K562 (cell line): ENCODE measurements around the gene BCL7B. TPM values are rescaled to one million over a fixed set of nuclear protein-coding genes. Genes with fewer than 3 reads are reported as not detected.

Experiments
- CBFA2T3 ChIP-seq: fragments of 450-650 bp; IDR thresholded peaks from 2 replicates; pipeline ENCODE4 v1.6.1; 2017
- NR2C1 ChIP-seq, 2 experiments: fragments of 450-650 bp; IDR thresholded peaks; 2 replicates each; pipeline ENCODE4 v1.6.1; 2017; ENCODE audit warnings: mild to moderate bottlenecking in 2 of 2, antibody characterized with exemption in 1 of 2, inconsistent platforms in 1 of 2, missing compliant biosample characterization in 1 of 2, missing genetic modification characterization in 1 of 2
- PTRF ChIP-seq: fragments of 450-650 bp; IDR thresholded peaks from 2 replicates; pipeline ENCODE4 v1.6.1; 2016; ENCODE audit warnings: mild to moderate bottlenecking, missing genetic modification characterization, missing compliant biosample characterization
- RCOR1 ChIP-seq, 2 experiments: IDR thresholded peaks; 2 replicates each; pipeline ENCODE4 v1.6.1; 2012; ENCODE audit warnings: low read depth in 2 of 2, low read length in 2 of 2, borderline replicate concordance in 1 of 2, improper control_type of control experiment in 1 of 2
- TAL1 ChIP-seq: fragments of 450-650 bp; IDR thresholded peaks from 2 replicates; pipeline ENCODE4 v1.6.1; 2016; ENCODE audit warnings: mild to moderate bottlenecking
- TEAD4 ChIP-seq, 2 experiments: sonication (generic) in 1 of 2; formaldehyde crosslinking in 1 of 2; IDR thresholded peaks; 2 replicates each; pipeline versions ENCODE4 v1.6.1 to v1.8.0; 2012 to 2022; ENCODE audit warnings: borderline replicate concordance in 1 of 2, inconsistent platforms in 1 of 2, low read length in 1 of 2, mild to moderate bottlenecking in 1 of 2, missing genetic modification reagents in 1 of 2
- YY1 ChIP-seq, 3 experiments: IDR thresholded peaks; 2 replicates each; pipeline ENCODE4 v1.6.1; 2011; ENCODE audit warnings: low read length in 2 of 3, mild to moderate bottlenecking in 2 of 3, moderate library complexity in 2 of 3, borderline replicate concordance in 1 of 3, control low read depth in 1 of 3, low read depth in 1 of 3; ENCODE audit not compliant: insufficient read depth in 3 of 3, insufficient replicate concordance in 2 of 3, control insufficient read depth in 1 of 3, insufficient read length in 1 of 3; ENCODE audit errors: extremely low read depth in 1 of 3
- ZFP36 ChIP-seq: fragments of 150-350 bp; IDR thresholded peaks from 2 replicates; pipeline ENCODE4 v1.6.1; 2018; ENCODE audit warnings: low read length, low read depth; ENCODE audit not compliant: partially characterized antibody
- polyA plus RNA-seq, 8 experiments: library from polyadenylated mRNA; depleted of rRNA in 4 of 8; stranded (reverse) in 5 of 8; unstranded in 3 of 8; fragments of >200 nt; fragmentation: Nextera tagmentation in 2 of 8; fragmentation: Illumina TruSeq in 1 of 8; extraction: Ambion mirVana in 2 of 8; extraction: Trizol in 1 of 8; gene quantifications; 2 replicates each; pipeline versions ENCODE4 v1.2.1 to v1.2.3, GENCODE V29; 2011 to 2014; ENCODE audit warnings: inconsistent platforms in 1 of 8, missing spikeins in 1 of 8
- total RNA-seq, 7 experiments: library from RNA; depleted of rRNA in 6 of 7; stranded (reverse); fragments of >200 nt in 6 of 7; fragmentation: Illumina TruSeq in 2 of 7; extraction: Trizol in 2 of 7; gene quantifications; 2 replicates each; pipeline versions ENCODE4 v1.2.1 to v1.2.3, GENCODE V29; 2011 to 2021; ENCODE audit warnings: low replicate concordance in 1 of 7
- TF ChIP-seq, protein P1 (sequence below): fragments of 250-450 bp; sonication (Bioruptor Pico); IDR thresholded peaks from 2 replicates; pipeline ENCODE4 v1.4.0; 2020
- TF ChIP-seq, protein P2 (sequence below): sonication (generic); IDR thresholded peaks from 2 replicates; pipeline ENCODE4 v1.6.1; 2016

The BCL7B gene
- total and polyA plus RNA-seq, 9 of the 15 experiments (the other 6 are each of a cell fraction or from before 2014, with no cell fraction given), result 10.0 to 73.2 (median 32.9) TPM

DNA sequence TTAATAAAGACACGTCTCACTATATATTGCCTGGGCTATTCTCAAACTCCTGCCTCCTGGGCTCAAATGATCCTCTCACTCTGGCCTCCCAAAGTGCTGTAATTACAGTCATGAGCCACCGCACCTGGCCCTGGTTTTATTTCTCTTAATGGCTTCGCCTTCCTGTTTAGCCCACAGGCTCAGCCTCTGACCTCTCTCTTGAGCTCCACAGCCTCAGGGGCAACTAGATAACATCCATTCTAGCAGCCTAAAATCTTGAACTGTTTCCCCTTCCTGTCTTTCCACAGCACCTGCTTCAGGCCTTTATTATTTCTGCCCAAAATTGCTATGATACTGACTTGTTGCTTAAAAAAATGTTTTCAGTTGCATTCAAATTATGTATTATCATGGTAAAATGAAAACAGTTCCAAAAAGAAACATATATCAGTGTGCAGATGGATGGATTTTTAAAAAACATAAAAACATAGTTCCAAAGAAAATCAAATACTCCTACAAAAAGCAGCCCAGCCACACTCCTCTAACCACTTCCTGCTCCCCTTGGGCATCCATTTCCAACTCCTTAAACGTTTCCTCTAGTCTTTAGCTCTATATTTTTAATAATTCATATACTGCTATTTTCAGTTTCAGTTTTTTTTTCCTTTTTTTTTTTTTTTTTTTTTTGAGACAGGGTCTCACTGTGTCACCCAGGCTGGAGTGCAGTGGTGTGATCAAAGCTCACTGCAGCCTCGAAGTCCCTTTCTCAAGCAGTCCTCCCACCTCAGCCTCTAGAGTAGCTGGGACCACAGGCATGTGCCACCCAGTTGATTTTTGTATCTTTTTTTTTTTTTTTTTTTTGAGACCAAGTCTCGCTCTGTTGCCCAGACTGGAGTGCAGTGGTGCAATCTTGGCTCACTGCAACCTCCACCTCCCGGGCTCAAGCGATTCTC is 30.3 kb downstream of the BCL7B start (continued):
- TF ChIP-seq CBFA2T3, result peak; percentile 62
- TF ChIP-seq TEAD4 (IDR thresholded peaks at IDR 0.05; ENCODE audit: low read length), result peak; percentile 54; the same call in 1 of the 2 replicates
- no peak for TF ChIP-seq TEAD4 (CRISPR knock-in tag; IDR thresholded peaks at IDR 0.05; ENCODE audit: borderline replicate concordance)
- TF ChIP-seq RCOR1 (IDR thresholded peaks at IDR 0.05; ENCODE audit: borderline replicate concordance in 1 of 2, low read depth in 2 of 2, low read length in 2 of 2), result peak in 1 of 2 experiments; percentile 77; a peak in 2 of 4 replicates
- TF ChIP-seq, protein P1, sequence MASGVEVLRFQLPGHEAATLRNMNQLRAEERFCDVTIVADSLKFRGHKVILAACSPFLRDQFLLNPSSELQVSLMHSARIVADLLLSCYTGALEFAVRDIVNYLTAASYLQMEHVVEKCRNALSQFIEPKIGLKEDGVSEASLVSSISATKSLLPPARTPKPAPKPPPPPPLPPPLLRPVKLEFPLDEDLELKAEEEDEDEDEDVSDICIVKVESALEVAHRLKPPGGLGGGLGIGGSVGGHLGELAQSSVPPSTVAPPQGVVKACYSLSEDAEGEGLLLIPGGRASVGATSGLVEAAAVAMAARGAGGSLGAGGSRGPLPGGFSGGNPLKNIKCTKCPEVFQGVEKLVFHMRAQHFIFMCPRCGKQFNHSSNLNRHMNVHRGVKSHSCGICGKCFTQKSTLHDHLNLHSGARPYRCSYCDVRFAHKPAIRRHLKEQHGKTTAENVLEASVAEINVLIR, result no peak
- peak; percentile 45 for TF ChIP-seq ZFP36
- peak in 1 of 3 experiments; percentile 53 for TF ChIP-seq YY1 (IDR thresholded peaks at IDR 0.05; ENCODE audit: borderline replicate concordance in 1 of 3, control insufficient read depth in 1 of 3, extremely low read depth in 1 of 3, insufficient read depth in 3 of 3, insufficient read length in 1 of 3, insufficient replicate concordance in 2 of 3, low read depth in 1 of 3, low read length in 2 of 3)
- no peak for TF ChIP-seq PTRF (tag)
- TF ChIP-seq, protein P2, sequence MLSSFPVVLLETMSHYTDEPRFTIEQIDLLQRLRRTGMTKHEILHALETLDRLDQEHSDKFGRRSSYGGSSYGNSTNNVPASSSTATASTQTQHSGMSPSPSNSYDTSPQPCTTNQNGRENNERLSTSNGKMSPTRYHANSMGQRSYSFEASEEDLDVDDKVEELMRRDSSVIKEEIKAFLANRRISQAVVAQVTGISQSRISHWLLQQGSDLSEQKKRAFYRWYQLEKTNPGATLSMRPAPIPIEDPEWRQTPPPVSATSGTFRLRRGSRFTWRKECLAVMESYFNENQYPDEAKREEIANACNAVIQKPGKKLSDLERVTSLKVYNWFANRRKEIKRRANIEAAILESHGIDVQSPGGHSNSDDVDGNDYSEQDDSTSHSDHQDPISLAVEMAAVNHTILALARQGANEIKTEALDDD, result peak; percentile 22; the same call in 1 of the 2 replicates
- TF ChIP-seq NR2C1 (IDR thresholded peaks at IDR 0.05), result peak; percentile 66; the same call in 1 of the 2 replicates
- peak; percentile 49; the same call in 1 of the 2 replicates for TF ChIP-seq NR2C1 (tag; IDR thresholded peaks at IDR 0.05)
- TF ChIP-seq TAL1, result peak; percentile 13; the same call in 1 of the 2 replicates
